Endothelial cell (in vitro differentiated cells): ENCODE results near the gene GALNT2. TPM values are rescaled to one million over a fixed set of nuclear protein-coding genes. Genes with fewer than 3 reads are reported as not detected.

Source experiments
- DNase-seq: peaks from one replicate; pipeline ENCODE4 v3.0.0; 2021; ENCODE audit warnings: low spot score
- H3K27ac Mint-ChIP-seq: one replicate; pipeline ENCODE4 v1.8.0; 2021; ENCODE audit warnings: mixed read lengths, inconsistent platforms; ENCODE audit not compliant: unreplicated experiment
- H3K27me3 Mint-ChIP-seq: one replicate; pipeline ENCODE4 v1.8.0; 2021; ENCODE audit warnings: mild to moderate bottlenecking, moderate library complexity, mixed read lengths, inconsistent platforms; ENCODE audit not compliant: unreplicated experiment
- H3K36me3 Mint-ChIP-seq: one replicate; pipeline ENCODE4 v1.8.0; 2021; ENCODE audit warnings: mild to moderate bottlenecking, low read depth, mixed read lengths, inconsistent platforms; ENCODE audit not compliant: unreplicated experiment
- H3K4me1 Mint-ChIP-seq: one replicate; pipeline ENCODE4 v1.8.0; 2021; ENCODE audit warnings: mild to moderate bottlenecking, mixed read lengths, inconsistent platforms; ENCODE audit not compliant: unreplicated experiment
- H3K4me3 Mint-ChIP-seq: one replicate; pipeline ENCODE4 v1.8.0; 2021; ENCODE audit warnings: mild to moderate bottlenecking, mixed read lengths, inconsistent platforms; ENCODE audit not compliant: unreplicated experiment
- H3K9me3 Mint-ChIP-seq: one replicate; pipeline ENCODE4 v1.8.0; 2021; ENCODE audit warnings: mixed read lengths, inconsistent platforms; ENCODE audit not compliant: unreplicated experiment
- total RNA-seq: library from RNA; stranded (reverse); fragmentation: NEBNext Ultra II Directional; extraction: Animal tissue kit (Norgen Biotek cat#: 25700); gene quantifications from one replicate; pipeline ENCODE4 v1.2.1, GENCODE V29; 2021; ENCODE audit not compliant: unreplicated experiment
- TF ChIP-seq, protein P1 (sequence below): fragments of 200-600 bp; sonication (generic); IDR thresholded peaks from one replicate; pipeline ENCODE4 v1.5.0; 2021; ENCODE audit warnings: antibody characterized with exemption; ENCODE audit not compliant: unreplicated experiment

The GALNT2 gene
- total RNA-seq, 1 donor from 2014 or later, result 74.8 TPM

- H3K27ac Mint-ChIP-seq, result no peak overlapping the region
- H3K9me3 Mint-ChIP-seq, result no peaks in the 10 kb centered on the region
- no peak for DNase-seq
- H3K27me3 Mint-ChIP-seq, result no peaks in the 10 kb centered on the region
- peaks cover 2% of the 10 kb centered on the region for H3K4me1 Mint-ChIP-seq
- H3K4me3 Mint-ChIP-seq, result no peak overlapping the region
- H3K36me3 Mint-ChIP-seq, result peaks cover 6% of the 10 kb centered on the region
- TF ChIP-seq, protein P1, sequence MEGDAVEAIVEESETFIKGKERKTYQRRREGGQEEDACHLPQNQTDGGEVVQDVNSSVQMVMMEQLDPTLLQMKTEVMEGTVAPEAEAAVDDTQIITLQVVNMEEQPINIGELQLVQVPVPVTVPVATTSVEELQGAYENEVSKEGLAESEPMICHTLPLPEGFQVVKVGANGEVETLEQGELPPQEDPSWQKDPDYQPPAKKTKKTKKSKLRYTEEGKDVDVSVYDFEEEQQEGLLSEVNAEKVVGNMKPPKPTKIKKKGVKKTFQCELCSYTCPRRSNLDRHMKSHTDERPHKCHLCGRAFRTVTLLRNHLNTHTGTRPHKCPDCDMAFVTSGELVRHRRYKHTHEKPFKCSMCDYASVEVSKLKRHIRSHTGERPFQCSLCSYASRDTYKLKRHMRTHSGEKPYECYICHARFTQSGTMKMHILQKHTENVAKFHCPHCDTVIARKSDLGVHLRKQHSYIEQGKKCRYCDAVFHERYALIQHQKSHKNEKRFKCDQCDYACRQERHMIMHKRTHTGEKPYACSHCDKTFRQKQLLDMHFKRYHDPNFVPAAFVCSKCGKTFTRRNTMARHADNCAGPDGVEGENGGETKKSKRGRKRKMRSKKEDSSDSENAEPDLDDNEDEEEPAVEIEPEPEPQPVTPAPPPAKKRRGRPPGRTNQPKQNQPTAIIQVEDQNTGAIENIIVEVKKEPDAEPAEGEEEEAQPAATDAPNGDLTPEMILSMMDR, result no peak
Observed at GRCh38 chr1:230284891-230285290, 217.9 kb downstream of the GALNT2 start.

GRCh38 chr1:230285351-230285750 is 218.3 kb downstream of the GALNT2 start:
- H3K36me3 Mint-ChIP-seq, result peaks cover 5% of the 10 kb centered on the region
- H3K9me3 Mint-ChIP-seq, result no peaks in the 10 kb centered on the region
- no peak overlapping the region for H3K4me3 Mint-ChIP-seq
- TF ChIP-seq, protein P1, result no peak
- no peaks in the 10 kb centered on the region for H3K27me3 Mint-ChIP-seq
- no peak for DNase-seq
- H3K4me1 Mint-ChIP-seq, result peaks cover 2% of the 10 kb centered on the region
- H3K27ac Mint-ChIP-seq, result no peak overlapping the region

DNA sequence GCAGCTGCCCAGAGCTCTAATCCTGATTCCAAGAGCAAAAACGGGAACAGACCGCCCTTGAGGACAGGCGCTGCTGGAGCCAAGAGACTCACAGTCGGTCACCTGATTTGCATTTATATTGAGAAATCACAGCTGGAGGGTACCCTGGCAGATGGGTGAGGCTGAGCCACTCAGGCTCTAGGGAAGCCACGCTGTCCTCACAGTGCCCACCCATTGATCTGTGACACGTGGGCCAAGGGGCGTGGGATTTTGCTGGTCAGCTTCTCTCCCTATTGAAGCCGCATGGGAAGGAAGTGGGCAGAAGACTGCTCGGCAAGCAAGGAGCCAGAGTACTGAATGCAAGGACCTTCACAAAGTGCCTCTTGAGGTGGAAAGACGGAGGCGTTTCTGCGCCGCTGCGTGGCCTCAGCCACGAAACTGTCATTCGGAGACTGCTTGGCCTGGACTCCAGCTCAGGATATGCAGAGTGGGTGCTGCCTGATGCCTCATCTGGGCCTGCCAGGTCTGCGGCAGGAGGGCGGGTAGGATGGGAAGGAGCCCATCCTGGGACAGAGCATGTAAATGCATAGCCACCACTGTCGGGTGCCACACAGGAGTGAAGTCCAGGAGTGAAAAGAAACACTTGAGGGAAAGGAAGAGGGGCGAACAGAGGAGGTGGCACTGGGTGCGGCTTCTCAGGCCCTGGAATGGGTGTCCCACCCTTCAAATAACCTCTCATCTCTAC is 219.3 kb downstream of the GALNT2 start:
- Mint-ChIP-seq H3K36me3 (peaks cover 3% of the 10 kb centered on the region), H3K27me3 (no peaks in the 10 kb centered on the region), H3K4me3 (no peak overlapping the region), H3K4me1 (peaks cover 3% of the 10 kb centered on the region), H3K9me3 (no peaks in the 10 kb centered on the region), H3K27ac (no peak overlapping the region)
- TF ChIP-seq, protein P1, result no peak
- no peak for DNase-seq

DNA sequence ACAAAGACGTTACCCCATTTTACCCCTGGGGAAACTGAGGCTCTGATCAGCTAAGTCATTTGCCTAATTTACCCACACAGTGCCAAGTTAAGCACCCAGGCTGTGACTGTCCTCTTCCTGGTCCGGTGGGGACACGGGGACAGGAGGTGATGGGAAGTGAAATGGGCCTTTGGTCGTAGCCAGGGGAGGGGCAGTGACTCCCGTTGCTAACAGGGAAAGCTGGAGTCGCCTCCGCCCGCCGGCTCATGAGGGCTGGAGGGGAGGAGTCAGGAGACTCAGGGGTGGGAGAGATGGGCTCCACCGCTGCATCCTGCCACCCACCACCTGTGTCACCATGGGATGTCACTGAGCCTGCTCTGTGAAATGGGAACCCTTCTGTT is 219.8 kb downstream of the GALNT2 start:
- Mint-ChIP-seq H3K9me3 (no peaks in the 10 kb centered on the region), H3K27ac (no peak overlapping the region), H3K27me3 (peaks cover 1% of the 10 kb centered on the region), H3K4me1 (peaks cover 6% of the 10 kb centered on the region), H3K4me3 (no peak overlapping the region), H3K36me3 (no peaks in the 10 kb centered on the region)
- DNase-seq, result no peak
- TF ChIP-seq, protein P1, result no peak

- Mint-ChIP-seq H3K27ac (no peak overlapping the region), H3K27me3 (peaks cover 4% of the 10 kb centered on the region), H3K9me3 (no peaks in the 10 kb centered on the region), H3K4me1 (peaks cover 9% of the 10 kb centered on the region), H3K4me3 (no peak overlapping the region), H3K36me3 (no peaks in the 10 kb centered on the region)
- no peak for DNase-seq
- TF ChIP-seq, protein P1, result no peak
Observed at GRCh38 chr1:230287674-230288315, 220.8 kb downstream of the GALNT2 start.
